ENCODE results near the gene CD82. TPM values are rescaled to one million over a fixed set of nuclear protein-coding genes. Genes with fewer than 3 reads are reported as not detected.

The CD82 gene
- total and polyA plus RNA-seq, 2 donors (not counting 1 experiment from before 2014, with no cell fraction given) = 192 to 438 TPM

GRCh38 chr11:44528581-44528980 is 36.9 kb upstream of the CD82 start:
- no peak overlapping the region for H2AFZ ChIP-seq (ENCODE audit: insufficient read depth, low read depth, low read length, poor library complexity, severe bottlenecking)
- peaks cover 0 to 3% (median 0%) of the 10 kb centered on the region in 3 donors for H3K9me3 ChIP-seq (ENCODE audit: control extremely low read depth in 1 of 3, control insufficient read depth in 2 of 3, insufficient read depth in 1 of 3, low read length in 2 of 3)
- no peak overlapping the region for H3K9ac ChIP-seq (ENCODE audit: low read length)
- H3K27ac ChIP-seq (ENCODE audit: low read length in 2 of 2) = no peak overlapping the region
- H3K27ac Mint-ChIP-seq = no peak overlapping the region
- H3K4me1 Mint-ChIP-seq = peaks cover 11% of the 10 kb centered on the region
- intact Hi-C loops (cut with micrococcal nuclease) = no loop called here
- H3K27me3 ChIP-seq (replicated peaks in 1 of 4; ENCODE audit: control extremely low read depth in 1 of 4, control insufficient read depth in 3 of 4, insufficient read depth in 4 of 4, low read length in 3 of 4) = peaks cover 0 to 20% (median 2%) of the 10 kb centered on the region in 4 experiments
- no peak overlapping the region for H3K4me3 Mint-ChIP-seq
- no peaks in the 10 kb centered on the region for H3K4me1 ChIP-seq (ENCODE audit: control insufficient read depth in 2 of 2, insufficient read depth in 2 of 2, low read length in 2 of 2)
- TF ChIP-seq CTCF (IDR thresholded peaks at IDR 0.05) = no peak
- TF ChIP-seq EZH2 (IDR thresholded peaks at IDR 0.05; ENCODE audit: borderline replicate concordance, insufficient read depth, low read depth, low read length, poor library complexity, severe bottlenecking) = no peak
- H3K4me3 ChIP-seq (ENCODE audit: control extremely low read depth in 1 of 5, extremely low read depth in 1 of 5, insufficient read depth in 1 of 5, low read depth in 2 of 5, low read length in 4 of 5) = no peak overlapping the region
- ATAC-seq (ENCODE audit: low read depth) = no peak
- H3K79me2 ChIP-seq (ENCODE audit: control insufficient read depth, insufficient read depth, low read length) = no peaks in the 10 kb centered on the region
- no peak overlapping the region for H3K4me2 ChIP-seq (replicated peaks; ENCODE audit: low read depth, low read length, poor library complexity, severe bottlenecking)
- H3K36me3 ChIP-seq (replicated peaks in 1 of 2; ENCODE audit: control extremely low read depth in 1 of 2, control insufficient read depth in 1 of 2, extremely low read depth in 1 of 2, insufficient read depth in 2 of 2, low read length in 1 of 2) = no peaks in the 10 kb centered on the region
- CTCF ChIA-PET = interaction anchor here (0.9 to 1.4 kb wide), 2 partner anchors 11 kb away, joined by 3 to 5 read pairs; no protein-coding TSS in a partner anchor
- H4K20me1 ChIP-seq (ENCODE audit: control insufficient read depth, insufficient read depth, low read length, poor library complexity, severe bottlenecking) = no peaks in the 10 kb centered on the region
- peaks cover 39% of the 10 kb centered on the region for H3K27me3 Mint-ChIP-seq
- H3K9me3 Mint-ChIP-seq (ENCODE audit: insufficient read depth) = no peaks in the 10 kb centered on the region
- WGBS (ENCODE audit: insufficient coverage) = no CpG with 5 or more reads among the region's 2 CpGs
- no peak for DNase-seq
- POLR2A ChIA-PET = interaction anchor here (0.6 kb wide), 1 partner anchor 29 kb away, joined by 3 read pairs; no protein-coding TSS in a partner anchor

- no peak for ATAC-seq (ENCODE audit: low read depth)
- no peak overlapping the region for H3K9ac ChIP-seq (ENCODE audit: low read length)
- H3K4me1 ChIP-seq (ENCODE audit: control insufficient read depth in 2 of 2, insufficient read depth in 2 of 2, low read length in 2 of 2) = no peaks in the 10 kb centered on the region
- POLR2A ChIA-PET = no interaction called here
- Mint-ChIP-seq H3K4me1 (peaks cover 9% of the 10 kb centered on the region), H3K4me3 (no peak overlapping the region), H3K27ac (no peak overlapping the region), H3K27me3 (peaks cover 46% of the 10 kb centered on the region), H3K9me3 (ENCODE audit: insufficient read depth) (no peaks in the 10 kb centered on the region)
- WGBS (ENCODE audit: insufficient coverage) = 95% methylated on average over 6 of the region's 7 CpGs
- CTCF ChIA-PET = interaction anchor here (1.0 kb wide), 1 partner anchor 381 kb away, joined by 3 read pairs; no protein-coding TSS in a partner anchor
- H3K9me3 ChIP-seq (ENCODE audit: control extremely low read depth in 1 of 3, control insufficient read depth in 2 of 3, insufficient read depth in 1 of 3, low read length in 2 of 3) = no peaks in the 10 kb centered on the region
- H3K27me3 ChIP-seq (replicated peaks in 1 of 4; ENCODE audit: control extremely low read depth in 1 of 4, control insufficient read depth in 3 of 4, insufficient read depth in 4 of 4, low read length in 3 of 4) = peaks cover 0 to 23% (median 2%) of the 10 kb centered on the region in 4 experiments
- intact Hi-C loops (cut with micrococcal nuclease) = no loop called here
- H3K79me2 ChIP-seq (ENCODE audit: control insufficient read depth, insufficient read depth, low read length) = no peaks in the 10 kb centered on the region
- no peak overlapping the region for H3K4me3 ChIP-seq (ENCODE audit: control extremely low read depth in 1 of 5, extremely low read depth in 1 of 5, insufficient read depth in 1 of 5, low read depth in 2 of 5, low read length in 4 of 5)
- DNase-seq = no peak
- H3K4me2 ChIP-seq (replicated peaks; ENCODE audit: low read depth, low read length, poor library complexity, severe bottlenecking) = no peak overlapping the region
- H4K20me1 ChIP-seq (ENCODE audit: control insufficient read depth, insufficient read depth, low read length, poor library complexity, severe bottlenecking) = no peaks in the 10 kb centered on the region
- H3K36me3 ChIP-seq (replicated peaks in 1 of 2; ENCODE audit: control extremely low read depth in 1 of 2, control insufficient read depth in 1 of 2, extremely low read depth in 1 of 2, insufficient read depth in 2 of 2, low read length in 1 of 2) = no peaks in the 10 kb centered on the region
- TF ChIP-seq CTCF (IDR thresholded peaks at IDR 0.05) = no peak
- no peak for TF ChIP-seq EZH2 (IDR thresholded peaks at IDR 0.05; ENCODE audit: borderline replicate concordance, insufficient read depth, low read depth, low read length, poor library complexity, severe bottlenecking)
- H3K27ac ChIP-seq (ENCODE audit: low read length in 2 of 2) = no peak overlapping the region
- H2AFZ ChIP-seq (ENCODE audit: insufficient read depth, low read depth, low read length, poor library complexity, severe bottlenecking) = no peak overlapping the region
These were observed 35.5 kb upstream of the CD82 start for GRCh38 chr11:44529895-44530412.
